Uterus (tissue), 2 donors: ENCODE results near the gene TOR4A.

Source experiments
- CTCF ChIP-seq, 4 experiments: fragments of 200-600 bp in 2 of 4; fragments of 450-650 bp in 2 of 4; sonication (generic) in 2 of 4; IDR thresholded peaks; one replicate each; pipeline ENCODE4 v1.5.1; 2016 to 2019; ENCODE audit warnings: antibody characterized with exemption in 4 of 4, mild to moderate bottlenecking in 2 of 4, moderate library complexity in 1 of 4
- POLR2A ChIP-seq, 2 donors: fragments of 450-650 bp; IDR thresholded peaks; one replicate each; pipeline ENCODE4 v1.6.1; 2016; ENCODE audit warnings: antibody characterized with exemption in 2 of 2, mild to moderate bottlenecking in 1 of 2, moderate library complexity in 1 of 2

GRCh38 chr9:137330689-137331088 is 53.2 kb downstream of the TOR4A start:
- TF ChIP-seq CTCF (IDR thresholded peaks at IDR 0.05) (no peak), POLR2A (IDR thresholded peaks at IDR 0.05) (no peak)
